ENCODE measurements around the gene MAP3K15. TPM values are rescaled to one million over a fixed set of nuclear protein-coding genes. Genes with fewer than 3 reads are reported as not detected.
A peak's percentile ranks its signal among the peaks of the same experiment; 100 is the strongest.
"Not testable (repeated sequence)": the region's sequence is repeated elsewhere in the genome, so short reads cannot be mapped to it uniquely, and the experiment has no call there.

Gene MAP3K15
- total RNA-seq, 6 experiments from 2014 or later = 0.09 TPM; not detected in 5

DNA sequence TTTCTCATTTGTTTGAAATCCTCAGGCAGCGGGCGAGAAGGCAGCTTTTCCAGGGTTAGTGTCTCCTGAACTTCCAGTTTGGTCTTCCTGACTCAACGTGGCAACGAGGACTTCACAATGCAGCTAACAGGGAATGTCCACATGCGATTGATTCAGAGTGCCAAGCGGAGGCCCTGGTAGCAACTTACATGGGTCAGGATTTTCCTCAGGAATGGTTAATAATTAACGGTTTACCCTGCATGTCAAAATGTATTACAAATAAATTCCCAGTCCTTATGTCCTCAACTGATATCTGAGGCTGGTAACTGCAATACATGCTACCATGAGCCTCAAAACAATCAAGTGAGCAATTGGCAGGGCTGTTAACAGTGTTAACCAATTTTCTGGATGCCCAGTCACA, 67.2 kb downstream of the MAP3K15 start:
- no peaks in the 10 kb centered on the region for H3K9me3 ChIP-seq

GRCh38 chrX:19446397-19446796, 68.9 kb downstream of the MAP3K15 start:
- Histone ChIP-seq H3K9me3 (no peaks in the 10 kb centered on the region), H3K27me3 (no peaks in the 10 kb centered on the region), H3K4me3 (no peak overlapping the region), H3K4me1 (no peaks in the 10 kb centered on the region), H3K27ac (no peak overlapping the region), H3K36me3 (no peaks in the 10 kb centered on the region)
- DNase-seq (no peak), ATAC-seq (no peak)
- 50% methylated on average over 4 of the region's 4 CpGs for WGBS (ENCODE audit: insufficient coverage, low coverage, low lambda C conversion rate, missing lambda C conversion rate)
- intact Hi-C loops (cut with DNase I) = no loop called here
- no peak for TF ChIP-seq CTCF (IDR thresholded peaks at IDR 0.05)
- TF ChIP-seq POLR2A (IDR thresholded peaks at IDR 0.05) = no peak

More for the DNA sequence above, 67.2 kb downstream of the MAP3K15 start:
- Histone ChIP-seq H3K4me3 (no peak overlapping the region), H3K4me1 (no peaks in the 10 kb centered on the region), H3K27ac (no peak overlapping the region), H3K27me3 (no peaks in the 10 kb centered on the region), H3K36me3 (no peaks in the 10 kb centered on the region)
- peak; percentile 30 to 90 (median 68) for ATAC-seq
- DNase-seq = peak in 1 of 3 donors; percentile 41
- no peak for TF ChIP-seq POLR2A (IDR thresholded peaks at IDR 0.05)
- no CpG with 5 or more reads among the region's 7 CpGs for WGBS (ENCODE audit: insufficient coverage, low coverage, low lambda C conversion rate, missing lambda C conversion rate)
- intact Hi-C loops (cut with DNase I) = no loop called here

GRCh38 chrX:19445772-19446171, 69.5 kb downstream of the MAP3K15 start:
- H3K27ac ChIP-seq; intact Hi-C loops (cut with DNase I); DNase-seq; ATAC-seq; H3K27me3 ChIP-seq; H3K4me1 ChIP-seq; H3K9me3 ChIP-seq; H3K36me3 ChIP-seq; H3K4me3 ChIP-seq: not testable (repeated sequence)
- WGBS (ENCODE audit: insufficient coverage, low coverage, low lambda C conversion rate, missing lambda C conversion rate) = 54% methylated on average over 10 of the region's 10 CpGs

- intact Hi-C loops (cut with DNase I) = no loop called here
- H3K27ac ChIP-seq = no peak overlapping the region
- ATAC-seq (no peak), DNase-seq (no peak)
- no peak for TF ChIP-seq POLR2A (IDR thresholded peaks at IDR 0.05)
- no peak for TF ChIP-seq CTCF (IDR thresholded peaks at IDR 0.05)
- no peaks in the 10 kb centered on the region for H3K27me3 ChIP-seq
- 57% methylated on average over 10 of the region's 10 CpGs for WGBS (ENCODE audit: insufficient coverage, low coverage, low lambda C conversion rate, missing lambda C conversion rate)
- no peak overlapping the region for H3K4me3 ChIP-seq
- no peaks in the 10 kb centered on the region for H3K4me1 ChIP-seq
- no peaks in the 10 kb centered on the region for H3K36me3 ChIP-seq
- H3K9me3 ChIP-seq = no peaks in the 10 kb centered on the region
These were observed 71.3 kb downstream of the MAP3K15 start for GRCh38 chrX:19443869-19444526.

DNA sequence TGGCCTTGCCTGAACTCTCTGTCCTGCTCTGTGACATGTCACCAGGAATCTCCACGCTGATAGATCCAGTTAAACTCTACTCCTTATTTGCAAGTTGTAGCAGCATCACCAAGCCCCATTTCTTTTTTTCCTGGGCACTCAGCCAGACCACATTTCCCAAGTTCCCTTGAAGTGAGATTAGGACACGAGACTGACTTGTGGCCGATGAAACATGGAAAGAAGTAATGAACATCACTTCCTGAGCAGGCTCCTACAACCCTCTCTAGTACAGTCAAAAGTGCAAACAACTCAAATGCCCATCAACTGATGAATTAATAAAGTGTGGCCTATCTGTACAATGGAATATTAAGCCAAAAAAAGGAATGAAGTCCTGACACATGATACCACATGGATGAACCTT, 74.6 kb downstream of the MAP3K15 start:
- TF ChIP-seq POLR2A (IDR thresholded peaks at IDR 0.05) (no peak), CTCF (IDR thresholded peaks at IDR 0.05) (no peak)
- 15% methylated on average over 2 of the region's 3 CpGs for WGBS (ENCODE audit: insufficient coverage, low coverage, low lambda C conversion rate, missing lambda C conversion rate)

DNA sequence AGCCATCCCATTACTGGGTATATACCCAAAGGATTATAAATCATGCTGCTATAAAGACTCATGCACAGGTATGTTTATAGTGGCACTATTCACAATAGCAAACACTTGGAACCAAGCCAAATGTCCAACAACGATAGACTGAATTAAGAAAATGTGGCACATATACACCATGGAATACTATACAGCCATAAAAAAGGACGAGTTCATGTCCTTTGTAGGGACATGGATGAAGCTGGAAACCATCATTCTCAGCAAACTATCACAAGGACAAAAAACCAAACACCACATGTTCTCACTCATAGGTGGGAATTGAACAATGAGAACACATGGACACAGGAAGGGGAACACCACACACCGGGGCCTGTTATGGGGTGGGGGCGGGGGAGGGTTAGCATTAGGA, 92.6 kb downstream of the MAP3K15 start:
- H3K4me3 ChIP-seq; ATAC-seq; DNase-seq; H3K27me3 ChIP-seq; H3K27ac ChIP-seq; H3K36me3 ChIP-seq; H3K9me3 ChIP-seq; H3K4me1 ChIP-seq; intact Hi-C loops (cut with DNase I): not testable (repeated sequence)
- WGBS (ENCODE audit: insufficient coverage, low coverage, low lambda C conversion rate, missing lambda C conversion rate) = 47% methylated on average over 4 of the region's 4 CpGs

More for the DNA sequence above, 74.6 kb downstream of the MAP3K15 start:
- intact Hi-C loops (cut with DNase I) = no loop called here
- Histone ChIP-seq H3K27me3 (no peaks in the 10 kb centered on the region), H3K36me3 (no peaks in the 10 kb centered on the region), H3K4me1 (no peaks in the 10 kb centered on the region), H3K4me3 (no peak overlapping the region), H3K27ac (no peak overlapping the region), H3K9me3 (no peaks in the 10 kb centered on the region)
- DNase-seq = no peak
- no peak for ATAC-seq
